Aorta (tissue), 5 donors: Measurements from ENCODE around the gene SRA1. TPM values are rescaled to one million over a fixed set of nuclear protein-coding genes. Genes with fewer than 3 reads are reported as not detected.
A peak's percentile ranks its signal among the peaks of the same experiment; 100 is the strongest.
"Not testable (repeated sequence)": the region's sequence is repeated elsewhere in the genome, so short reads cannot be mapped to it uniquely, and the experiment has no call there.

Source experiments
- ATAC-seq: fragments of 200-7000 bp; cut with Tn5 transposase; one replicate; pipeline ENCODE4 v1.9.1; 2022; ENCODE audit warnings: moderate library complexity; ENCODE audit not compliant: low FRiP score
- DNase-seq, 2 donors: peaks; one replicate each; pipeline ENCODE4 v3.0.0-alpha.2; 2020
- H3K27ac ChIP-seq, 2 donors: one replicate each; pipeline ENCODE4 v1.5.1; 2013; ENCODE audit warnings: low read length in 2 of 2, mild to moderate bottlenecking in 2 of 2, moderate library complexity in 2 of 2, control low read depth in 1 of 2, inconsistent platforms in 1 of 2, low read depth in 1 of 2
- H3K27me3 ChIP-seq, 2 donors: one replicate each; pipeline ENCODE4 v1.6.1; 2013; ENCODE audit warnings: control low read depth in 1 of 2, low read length in 1 of 2, mild to moderate bottlenecking in 1 of 2, moderate library complexity in 1 of 2; ENCODE audit not compliant: insufficient read depth in 2 of 2, control insufficient read depth in 1 of 2
- H3K36me3 ChIP-seq, 2 donors: one replicate each; pipeline ENCODE4 v1.6.1; 2013; ENCODE audit warnings: control low read depth in 1 of 2, low read length in 1 of 2, mild to moderate bottlenecking in 1 of 2; ENCODE audit not compliant: insufficient read depth in 2 of 2, control insufficient read depth in 1 of 2
- H3K4me1 ChIP-seq, 2 donors: one replicate each; pipeline ENCODE4 v1.6.1; 2013; ENCODE audit warnings: low read length in 2 of 2, control low read depth in 1 of 2, mild to moderate bottlenecking in 1 of 2, moderate library complexity in 1 of 2; ENCODE audit not compliant: insufficient read depth in 2 of 2, control insufficient read depth in 1 of 2
- H3K4me3 ChIP-seq, 2 donors: one replicate each; pipeline ENCODE4 v1.5.1; 2013; ENCODE audit warnings: low read length in 2 of 2, control low read depth in 1 of 2, mild to moderate bottlenecking in 1 of 2
- H3K9me3 ChIP-seq: one replicate; pipeline ENCODE4 v1.6.1; 2013; ENCODE audit warnings: mild to moderate bottlenecking, low read length; ENCODE audit not compliant: control insufficient read depth
- WGBS, 2 donors: extraction: QIAGEN DNeasy Blood & Tissue Kit; methylation state at CpG; one replicate each; pipeline ENCODE4 v1.1.7; 2013; 5-methylcytosine and 5-hydroxymethylcytosine counted together
- intact Hi-C, 2 donors: fragments of 100-400 bp; cut with DNase I; formaldehyde crosslinking; loops; one replicate each; pipeline versions ENCODE4 v1.14.2 to v1.15.0; 2022
- polyA plus RNA-seq, 2 donors: library from polyadenylated mRNA; stranded (reverse); fragments of 200-250 nt; gene quantifications; one replicate each; pipeline ENCODE4 v1.2.3, GENCODE V29; 2013
- total RNA-seq, 2 donors: library from RNA; stranded (reverse); fragmentation: NEBNext Ultra II Directional; extraction: Animal tissue kit (Norgen Biotek cat#: 25700); gene quantifications; one replicate each; pipeline ENCODE4 v1.2.1, GENCODE V29; 2021
- donor health status: healthy with polysubstance abuse.
- donor health status: Bipolar disorder and iron deficiency.
- donor health status: DM: no; HTN: no; CAD: no.
- donor health status: DM: no; HTN: no; CAD: no.
- donor health status: DM: yes; HTN: yes; CAD: no.

The SRA1 gene
- total and polyA plus RNA-seq, 4 donors: 23.2 to 49.6 (median 28.1) TPM

DNA sequence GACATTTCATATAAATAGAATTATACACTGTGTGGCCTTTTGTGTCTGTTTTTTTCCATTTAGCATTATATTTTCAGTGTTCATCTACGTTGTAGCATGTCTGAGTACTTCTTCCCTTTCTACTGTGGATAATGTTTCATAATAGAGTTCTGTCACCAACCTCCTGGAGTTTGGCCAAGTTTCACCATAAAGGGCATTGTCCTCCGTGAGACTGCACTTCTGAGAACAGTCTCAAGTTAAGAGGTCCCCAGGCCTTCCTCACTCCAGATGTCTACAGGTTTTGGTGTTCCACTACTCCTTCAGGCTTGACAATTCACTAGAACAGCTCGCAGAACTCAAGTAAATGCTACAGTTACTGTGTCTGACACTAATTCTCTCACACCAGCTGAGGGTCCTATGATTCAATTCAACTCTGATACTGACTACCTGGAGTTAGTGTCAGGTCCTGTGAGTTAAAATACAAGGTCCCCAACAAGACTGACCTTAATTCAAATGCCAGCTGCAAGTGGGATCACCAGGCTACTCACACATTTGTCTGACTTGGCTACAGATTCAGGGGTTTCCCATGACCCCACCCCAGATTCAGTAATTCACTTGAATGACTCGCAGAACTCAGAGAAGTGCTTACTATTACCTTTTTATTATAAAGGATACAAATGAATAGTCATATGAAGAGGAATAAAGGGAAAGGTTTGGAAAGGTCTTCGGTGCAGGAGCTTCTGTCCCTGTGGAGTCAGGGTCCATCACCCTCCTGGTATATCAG lies 38.4 kb upstream of the SRA1 start:
- no peak for ATAC-seq
- peak in 1 of 2 donors; percentile 60 for DNase-seq
- WGBS, 2 donors: 74 to 78% methylated on average over 5 of the region's 5 CpGs
- no peaks in the 10 kb centered on the region for H3K36me3 ChIP-seq
- H3K27ac ChIP-seq: no peak overlapping the region
- no peaks in the 10 kb centered on the region for H3K9me3 ChIP-seq
- no peaks in the 10 kb centered on the region for H3K27me3 ChIP-seq
- no peaks in the 10 kb centered on the region for H3K4me1 ChIP-seq
- intact Hi-C loops: no loop called here
- no peak overlapping the region for H3K4me3 ChIP-seq

DNA sequence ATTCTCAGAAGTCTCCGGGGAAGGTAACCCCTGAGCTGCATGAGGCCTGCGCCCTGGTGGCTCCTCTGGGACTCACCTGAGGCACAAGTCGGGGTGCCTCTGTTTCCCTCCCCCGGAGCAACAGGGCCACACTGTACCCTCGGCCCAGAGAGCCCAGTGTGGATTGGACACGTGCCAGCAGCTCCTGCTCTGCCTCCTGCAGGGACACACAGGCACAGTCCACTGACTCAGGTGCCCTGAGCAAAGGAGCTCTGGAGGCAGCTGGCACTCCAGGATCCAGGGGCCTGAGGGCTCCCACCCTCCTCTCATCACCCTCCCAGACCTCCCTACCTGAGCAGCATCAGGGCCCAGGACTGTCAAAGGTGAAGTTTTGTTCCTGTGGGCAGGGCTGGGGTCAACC lies 36.9 kb upstream of the SRA1 start:
- Histone ChIP-seq H3K27ac (no peak overlapping the region), H3K4me3 (no peak overlapping the region), H3K9me3 (no peaks in the 10 kb centered on the region), H3K4me1 (no peaks in the 10 kb centered on the region), H3K36me3 (no peaks in the 10 kb centered on the region), H3K27me3 (no peaks in the 10 kb centered on the region)
- 75 to 76% methylated on average over 6 of the region's 6 CpGs for WGBS, 2 donors
- no peak for ATAC-seq
- intact Hi-C loops: no loop called here
- DNase-seq: peak; percentile 56 to 77

GRCh38 chr5:140593070-140593469 lies 35.8 kb upstream of the SRA1 start:
- H3K27me3 ChIP-seq, intact Hi-C loops, H3K4me3 ChIP-seq, H3K27ac ChIP-seq, H3K4me1 ChIP-seq, H3K36me3 ChIP-seq, H3K9me3 ChIP-seq, DNase-seq, ATAC-seq: not testable (repeated sequence)
- WGBS, 2 donors: 45 to 52% methylated on average over 10 to 13 of the region's 14 CpGs

DNA sequence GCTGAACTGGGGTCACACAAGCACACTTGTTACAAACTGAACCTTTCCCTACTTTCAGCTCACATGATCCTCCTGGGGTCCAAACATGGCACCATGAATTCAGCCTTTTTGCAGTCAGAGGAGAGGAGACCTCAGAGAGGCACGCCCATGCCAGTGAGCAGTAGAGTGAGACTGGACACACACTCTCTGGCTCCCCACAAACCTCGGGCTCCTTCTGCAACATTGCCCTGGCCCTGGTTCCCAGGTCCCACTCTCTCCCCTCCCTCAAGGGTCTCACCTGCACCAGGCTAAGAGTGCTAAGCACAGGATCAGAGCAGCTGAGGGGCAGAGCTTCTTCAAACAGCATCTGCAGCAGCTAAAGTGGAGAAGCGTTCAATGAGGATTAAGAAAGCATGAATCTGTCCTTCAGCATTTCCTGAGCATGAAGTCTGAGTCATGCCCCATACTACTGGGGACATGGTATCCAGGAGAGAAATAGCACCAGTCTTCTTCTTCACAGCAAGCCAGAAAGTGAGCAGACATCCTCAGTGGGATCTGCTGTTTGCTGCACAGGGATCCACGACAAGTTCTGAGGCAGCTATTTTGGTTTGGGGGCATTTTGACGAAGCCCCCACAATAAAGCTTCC lies 34.6 kb upstream of the SRA1 start:
- Histone ChIP-seq H3K36me3 (no peaks in the 10 kb centered on the region), H3K27ac (no peak overlapping the region), H3K4me1 (no peaks in the 10 kb centered on the region), H3K9me3 (no peaks in the 10 kb centered on the region), H3K4me3 (no peak overlapping the region), H3K27me3 (no peaks in the 10 kb centered on the region)
- ATAC-seq (no peak), DNase-seq (no peak)
- WGBS, 2 donors: 80% methylated on average over 5 of the region's 5 CpGs
- intact Hi-C loops: no loop called here

- no peaks in the 10 kb centered on the region for H3K27me3 ChIP-seq
- no peak overlapping the region for H3K27ac ChIP-seq
- WGBS, 2 donors: 87 to 89% methylated on average over 7 of the region's 7 CpGs
- no peaks in the 10 kb centered on the region for H3K9me3 ChIP-seq
- H3K36me3 ChIP-seq: no peaks in the 10 kb centered on the region
- H3K4me3 ChIP-seq: no peak overlapping the region
- ATAC-seq (no peak), DNase-seq (no peak)
- intact Hi-C loops: no loop called here
- no peaks in the 10 kb centered on the region for H3K4me1 ChIP-seq
These were observed 33.6 kb upstream of the SRA1 start for GRCh38 chr5:140590861-140591260.

GRCh38 chr5:140588311-140589070 lies 31.2 kb upstream of the SRA1 start:
- Histone ChIP-seq H3K27me3 (no peaks in the 10 kb centered on the region), H3K4me3 (no peak overlapping the region), H3K9me3 (no peaks in the 10 kb centered on the region), H3K27ac (no peak overlapping the region), H3K4me1 (no peaks in the 10 kb centered on the region), H3K36me3 (no peaks in the 10 kb centered on the region)
- intact Hi-C loops: no loop called here
- ATAC-seq (peak; percentile 73), DNase-seq (no peak)
- 17 to 21% methylated on average over 5 of the region's 5 CpGs for WGBS, 2 donors

GRCh38 chr5:140587495-140587894 lies 30.2 kb upstream of the SRA1 start:
- Histone ChIP-seq H3K36me3 (no peaks in the 10 kb centered on the region), H3K27me3 (no peaks in the 10 kb centered on the region), H3K27ac (no peak overlapping the region), H3K9me3 (no peaks in the 10 kb centered on the region), H3K4me3 (no peak overlapping the region), H3K4me1 (no peaks in the 10 kb centered on the region)
- no peak for ATAC-seq
- no peak for DNase-seq
- intact Hi-C loops: no loop called here
- 93 to 95% methylated on average over 1 of the region's 1 CpG for WGBS, 2 donors

DNA sequence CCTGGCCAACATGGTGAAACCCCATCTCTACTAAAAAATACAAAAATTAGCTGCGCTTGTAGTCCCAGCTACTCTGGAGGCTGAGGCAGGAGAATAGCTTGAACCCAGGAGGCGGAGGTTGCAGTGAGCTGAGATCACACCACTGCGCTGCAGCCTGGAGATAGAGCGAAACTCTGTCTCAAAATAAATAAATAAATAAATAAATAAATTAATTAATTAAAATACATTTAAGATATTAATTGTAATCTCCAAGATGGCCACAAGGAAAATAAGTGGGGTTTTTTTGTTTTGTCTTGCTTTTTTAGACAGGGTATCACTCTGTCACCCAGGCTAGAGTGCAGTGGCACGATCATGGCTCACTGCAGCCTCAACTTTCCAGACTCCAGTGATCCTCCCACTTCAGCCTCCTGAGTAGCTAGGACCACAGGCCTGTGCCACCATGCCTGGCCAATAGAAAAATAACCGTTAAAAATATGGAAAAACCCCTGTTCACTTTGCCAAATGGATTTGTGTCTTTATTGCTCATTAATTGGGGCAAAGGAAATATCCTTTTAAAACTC lies 22.0 kb upstream of the SRA1 start:
- intact Hi-C loops, ATAC-seq, H3K4me3 ChIP-seq, H3K4me1 ChIP-seq, H3K27ac ChIP-seq, H3K36me3 ChIP-seq, H3K9me3 ChIP-seq, DNase-seq, H3K27me3 ChIP-seq: not testable (repeated sequence)
- WGBS, 2 donors: 90 to 91% methylated on average over 6 of the region's 6 CpGs
